Stimulated activated CD4-positive, alpha-beta T cell treated with anti-CD3 and anti-CD28 coated beads, Interleukin-12 subunit alpha, Interleukin-12 subunit beta, amount 100 ng/mL, for 48 hours (primary cell): ENCODE measurements around the gene PDE6C.
A peak's percentile ranks its signal among the peaks of the same experiment; 100 is the strongest.

Experiments
- DNase-seq, 3 donors: peaks; one replicate each; pipeline ENCODE4 v3.0.0-alpha.2; 2020; ENCODE audit warnings: low read depth in 2 of 3, low spot score in 1 of 3

PDE6C gene

DNA sequence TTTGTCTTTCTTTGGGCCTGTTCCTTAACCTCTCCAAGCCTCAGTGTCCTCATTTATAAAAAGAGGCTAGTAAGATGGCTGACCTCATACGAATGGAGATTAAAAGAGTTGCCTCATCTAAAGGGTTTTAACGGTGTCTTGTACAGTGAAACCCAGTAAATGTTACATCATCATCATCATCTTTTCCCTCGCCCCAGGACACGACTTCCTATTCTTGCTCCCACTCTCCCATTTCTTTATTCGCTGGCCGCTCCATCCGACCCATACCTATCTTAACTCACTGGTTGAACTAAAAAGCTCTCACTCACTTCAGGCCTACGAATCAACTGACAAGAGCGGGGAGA is 89.5 kb downstream of the PDE6C start:
- no peak for DNase-seq

GRCh38 chr10:93702210-93703001 is 90.1 kb downstream of the PDE6C start, which contains the start of gene FRA10AC1:
FRA10AC1 (minus strand) TSS chr10:93702592; CDS start chr10:93700106, 2,486 bp downstream.
- peak; percentile 82 to 94 (median 87) for DNase-seq

GRCh38 chr10:93703066-93703465 is 90.7 kb downstream of the PDE6C start:
- DNase-seq = peak in 1 of 3 donors; percentile 5

- no peak for DNase-seq
These were observed 91.5 kb downstream of the PDE6C start for GRCh38 chr10:93703841-93704240.

GRCh38 chr10:93704451-93704850 is 92.1 kb downstream of the PDE6C start:
- no peak for DNase-seq

DNA sequence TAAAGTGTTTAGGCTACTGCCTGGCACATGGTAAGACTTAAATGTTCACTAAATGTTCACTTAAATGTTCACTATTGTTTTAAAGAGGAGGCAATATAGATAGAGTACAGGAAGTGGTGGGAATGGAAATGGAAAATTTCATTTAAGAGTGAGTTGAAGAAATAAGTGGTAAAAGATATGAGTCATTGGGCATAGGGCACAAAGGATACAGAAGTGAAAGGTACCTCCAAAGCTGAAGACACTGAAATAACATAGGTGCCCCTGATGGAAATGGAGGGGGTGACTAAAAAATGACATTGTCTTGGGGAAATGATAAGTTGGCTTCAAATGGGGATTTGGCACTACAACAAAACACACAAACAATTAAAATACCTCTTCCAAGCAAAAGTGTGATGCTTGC is 95.3 kb downstream of the PDE6C start:
- DNase-seq = no peak

DNA sequence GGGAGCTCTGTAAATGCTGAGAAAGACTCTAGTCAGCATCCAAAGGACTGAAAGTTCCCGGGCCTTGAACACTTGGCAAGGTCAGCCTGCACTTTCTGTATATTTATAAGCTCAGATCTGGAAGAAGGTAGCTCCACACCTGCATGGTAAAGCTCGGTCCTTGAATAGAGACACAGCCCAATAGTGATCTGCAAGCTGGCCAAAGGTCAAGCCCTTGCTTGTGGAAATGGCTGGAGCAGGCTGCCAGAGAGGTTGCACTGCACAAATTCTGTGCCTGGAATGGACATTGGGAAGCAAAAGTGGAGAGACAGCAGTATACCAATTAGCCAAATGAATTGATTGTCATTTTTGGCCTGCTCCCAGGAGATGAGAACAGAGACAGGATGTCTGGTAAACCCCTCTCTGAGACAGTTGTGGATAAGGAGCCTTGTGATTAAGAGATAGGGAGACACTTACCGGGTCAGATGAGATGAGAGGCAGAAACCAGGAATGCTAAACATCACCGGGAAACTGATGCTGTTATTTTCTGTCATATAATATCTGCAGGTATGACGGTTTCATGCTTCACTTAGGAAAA is 98.1 kb downstream of the PDE6C start:
- no peak for DNase-seq

DNA sequence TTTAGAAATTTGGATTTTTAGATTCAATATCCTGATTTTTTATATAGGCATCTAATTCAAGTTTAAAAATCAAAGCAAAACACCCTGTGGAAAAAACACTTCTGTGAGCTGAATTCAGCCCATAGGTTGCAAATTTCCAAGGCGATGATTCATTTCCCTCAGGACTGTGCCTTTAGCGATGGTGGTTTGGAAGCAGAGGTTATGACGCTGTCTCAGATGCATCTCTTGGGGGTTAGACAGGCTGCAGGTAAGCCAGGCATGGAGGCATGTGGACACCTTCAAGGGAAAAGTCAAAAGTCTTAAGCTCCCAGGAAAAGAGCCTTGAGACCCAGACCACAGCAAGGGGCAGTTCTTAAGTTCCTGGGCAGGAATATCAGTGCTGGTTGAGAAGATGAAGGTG is 99.6 kb downstream of the PDE6C start:
- no peak for DNase-seq

GRCh38 chr10:93712593-93712992 is 100.3 kb downstream of the PDE6C start:
- no peak for DNase-seq

DNA sequence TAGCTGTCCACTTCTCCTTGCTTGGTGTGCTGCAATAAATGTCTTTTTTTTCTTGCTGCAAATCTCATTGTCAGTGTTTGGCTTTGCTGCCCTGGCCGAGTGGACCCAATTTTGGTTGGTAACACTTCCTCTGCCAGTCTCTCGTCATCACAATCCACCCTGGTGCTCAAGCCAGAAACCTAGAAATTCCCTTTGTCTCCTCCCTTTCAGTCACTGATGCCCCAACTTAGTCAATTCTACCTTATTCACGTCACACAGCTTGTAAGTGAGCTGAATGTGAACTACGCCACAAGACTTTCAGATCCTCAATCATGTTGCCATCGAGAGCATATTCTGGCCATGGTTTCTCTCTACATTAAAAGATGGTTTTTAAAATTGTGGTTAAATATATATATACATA is 103.0 kb downstream of the PDE6C start:
- DNase-seq = no peak
